GM19099 (cell line): ENCODE results near the gene PSMB7.

Source experiments
- POLR2A ChIP-seq: IDR thresholded peaks from 3 replicates; pipeline ENCODE4 v1.6.1; 2011; ENCODE audit warnings: low read depth; ENCODE audit not compliant: insufficient read length; ENCODE audit errors: extremely low read depth

Gene PSMB7

GRCh38 chr9:124427281-124427680 is 12.0 kb upstream of the PSMB7 start:
- TF ChIP-seq POLR2A = no peak

- no peak for TF ChIP-seq POLR2A
These were observed 11.1 kb upstream of the PSMB7 start for GRCh38 chr9:124426361-124426760.

GRCh38 chr9:124423591-124423990 is 8.3 kb upstream of the PSMB7 start:
- TF ChIP-seq POLR2A = no peak

GRCh38 chr9:124423155-124423554 is 7.9 kb upstream of the PSMB7 start:
- no peak for TF ChIP-seq POLR2A

- no peak for TF ChIP-seq POLR2A
These were observed 5.8 kb upstream of the PSMB7 start for GRCh38 chr9:124420991-124421543.

- TF ChIP-seq POLR2A = no peak
These were observed 4.7 kb upstream of the PSMB7 start for GRCh38 chr9:124419832-124420489.

- no peak for TF ChIP-seq POLR2A
These were observed 726 bp upstream of the PSMB7 start for GRCh38 chr9:124415852-124416484.

- TF ChIP-seq POLR2A = no peak
These were observed 630 bp downstream of the PSMB7 start for GRCh38 chr9:124414612-124415011.

GRCh38 chr9:124412228-124412575 is 3.0 kb downstream of the PSMB7 start:
- TF ChIP-seq POLR2A = no peak

GRCh38 chr9:124411514-124412227 is 3.6 kb downstream of the PSMB7 start:
- TF ChIP-seq POLR2A = no peak

GRCh38 chr9:124410321-124410913 is 4.8 kb downstream of the PSMB7 start:
- no peak for TF ChIP-seq POLR2A

- TF ChIP-seq POLR2A = no peak
These were observed 5.8 kb downstream of the PSMB7 start for GRCh38 chr9:124409410-124409809.

- TF ChIP-seq POLR2A = no peak
These were observed 12.0 kb downstream of the PSMB7 start for GRCh38 chr9:124403246-124403645.

- TF ChIP-seq POLR2A = no peak
These were observed 15.0 kb downstream of the PSMB7 start for GRCh38 chr9:124399968-124400940.
